IMR-90 (cell line): ENCODE measurements around the gene TNRC6C. TPM values are rescaled to one million over a fixed set of nuclear protein-coding genes. Genes with fewer than 3 reads are reported as not detected.

ENCODE experiments used
- ATAC-seq: fragments of 200-7000 bp; cut with Tn5 transposase; 2 replicates; pipeline ENCODE4 v1.9.1; 2020; ENCODE audit warnings: low read depth, mild to moderate bottlenecking, moderate library complexity
- BruUV-seq: library from RNA; stranded (reverse); fragments of 400-500 nt; replicated peaks from 2 replicates; lab custom pipeline; 2021; lab: Mats Ljungman, UMichigan
- CTCF ChIA-PET: fragments of 300-600 bp; formaldehyde crosslinking; extraction: SDS; loops from one replicate; lab custom pipeline; 2021; ENCODE audit warnings: antibody characterized with exemption; lab: Yijun Ruan, JAX
- POLR2A ChIA-PET: fragments of 300-600 bp; sonication (Branson Sonifier 250); formaldehyde crosslinking; loops from one replicate; lab custom pipeline; 2022; ENCODE audit warnings: antibody characterized with exemption; ENCODE audit not compliant: unreplicated experiment; lab: Charles Lee
- DNase-seq: peaks from one replicate; pipeline ENCODE4 v3.0.0; 2013
- H2AFZ ChIP-seq: replicated peaks from 2 replicates; pipeline ENCODE3; 2013; ENCODE audit warnings: low read length, mild to moderate bottlenecking; ENCODE audit not compliant: poor library complexity
- H2AK5ac ChIP-seq: 2 replicates; pipeline ENCODE4 v1.6.1; 2013; ENCODE audit warnings: low read depth, low read length, inconsistent platforms
- H2AK9ac ChIP-seq: replicated peaks from 2 replicates; pipeline ENCODE3; 2013; ENCODE audit warnings: mild to moderate bottlenecking, low read depth, low read length, moderate library complexity; ENCODE audit not compliant: poor library complexity
- H2BK120ac ChIP-seq: 2 replicates; pipeline ENCODE4 v1.6.1; 2013; ENCODE audit warnings: low read depth, low read length, inconsistent platforms
- H2BK15ac ChIP-seq: 3 replicates; pipeline ENCODE4 v1.6.1; 2013; ENCODE audit warnings: low read depth, low read length, inconsistent platforms
- H2BK20ac ChIP-seq: 2 replicates; pipeline ENCODE4 v1.6.1; 2013; ENCODE audit warnings: low read depth, mild to moderate bottlenecking, inconsistent platforms, low read length, moderate library complexity
- H2BK5ac ChIP-seq: 2 replicates; pipeline ENCODE4 v1.6.1; 2013; ENCODE audit warnings: mild to moderate bottlenecking, low read depth, low read length, inconsistent platforms; ENCODE audit not compliant: poor library complexity, severe bottlenecking
- H3K14ac ChIP-seq: replicated peaks from 2 replicates; pipeline ENCODE4 v1.6.1; 2013; ENCODE audit warnings: low read depth, low read length, inconsistent platforms
- H3K18ac ChIP-seq: 2 replicates; pipeline ENCODE4 v1.6.1; 2013; ENCODE audit warnings: low read depth, low read length, control low read depth
- H3K23ac ChIP-seq: 2 replicates; pipeline ENCODE4 v1.6.1; 2013; ENCODE audit warnings: low read depth, low read length, inconsistent platforms
- H3K27ac ChIP-seq: 2 replicates; pipeline ENCODE4 v1.5.1; 2013; ENCODE audit warnings: mild to moderate bottlenecking, control low read depth, low read length; ENCODE audit not compliant: insufficient read depth
- H3K27me3 ChIP-seq: 2 replicates; pipeline ENCODE4 v1.6.1; 2013; ENCODE audit warnings: low read length; ENCODE audit not compliant: control insufficient read depth, insufficient read depth
- H3K36me3 ChIP-seq: 2 replicates; pipeline ENCODE4 v1.6.1; 2013; ENCODE audit warnings: low read length, mixed read lengths; ENCODE audit not compliant: control insufficient read depth, insufficient read depth
- H3K4ac ChIP-seq: 2 replicates; pipeline ENCODE4 v1.6.1; 2013; ENCODE audit warnings: low read depth, low read length, inconsistent platforms
- H3K4me1 ChIP-seq: 2 replicates; pipeline ENCODE4 v1.6.1; 2013; ENCODE audit warnings: low read length, mixed read lengths; ENCODE audit not compliant: control insufficient read depth, insufficient read depth
- H3K4me2 ChIP-seq: 2 replicates; pipeline ENCODE4 v1.6.1; 2013; ENCODE audit warnings: low read depth, mild to moderate bottlenecking, control low read depth, low read length, moderate library complexity
- H3K4me3 ChIP-seq: 2 replicates; pipeline ENCODE4 v1.5.1; 2013; ENCODE audit warnings: low read depth, mild to moderate bottlenecking, control low read depth, low read length, moderate library complexity; ENCODE audit not compliant: insufficient read depth
- H3K56ac ChIP-seq: 2 replicates; pipeline ENCODE4 v1.6.1; 2013; ENCODE audit warnings: low read length, inconsistent platforms; ENCODE audit not compliant: insufficient read depth; ENCODE audit errors: extremely low read depth
- H3K79me1 ChIP-seq, 2 experiments: 2 replicates each; pipeline ENCODE4 v1.6.1; 2013; ENCODE audit warnings: low read length in 2 of 2, inconsistent platforms in 1 of 2, low read depth in 1 of 2
- H3K9ac ChIP-seq: 2 replicates; pipeline ENCODE4 v1.6.1; 2013; ENCODE audit warnings: low read depth, low read length, control low read depth
- H3K9me1 ChIP-seq: 2 replicates; pipeline ENCODE4 v1.6.1; 2013; ENCODE audit warnings: low read length, inconsistent platforms; ENCODE audit not compliant: insufficient read depth
- H3K9me3 ChIP-seq: 2 replicates; pipeline ENCODE4 v1.6.1; 2013; ENCODE audit warnings: low read length; ENCODE audit not compliant: control insufficient read depth, insufficient read depth
- H4K20me1 ChIP-seq: 2 replicates; pipeline ENCODE4 v1.6.1; 2013; ENCODE audit warnings: low read length, inconsistent platforms; ENCODE audit not compliant: insufficient read depth
- H4K5ac ChIP-seq: 2 replicates; pipeline ENCODE4 v1.6.1; 2013; ENCODE audit warnings: mild to moderate bottlenecking, low read depth, low read length, control low read depth
- H4K8ac ChIP-seq, 2 experiments: 2 replicates each; pipeline ENCODE4 v1.6.1; 2013; ENCODE audit warnings: low read depth in 2 of 2, low read length in 2 of 2, control low read depth in 1 of 2, inconsistent platforms in 1 of 2
- H4K91ac ChIP-seq: 2 replicates; pipeline ENCODE4 v1.6.1; 2013; ENCODE audit warnings: low read depth, low read length, inconsistent platforms; ENCODE audit not compliant: insufficient read depth
- BHLHE40 ChIP-seq: fragments of 150-350 bp; IDR thresholded peaks from 2 replicates; pipeline ENCODE4 v1.6.1; 2016; ENCODE audit warnings: mild to moderate bottlenecking, low read depth, low read length
- CHD1 ChIP-seq: IDR thresholded peaks from 2 replicates; pipeline ENCODE4 v1.6.1; 2012; ENCODE audit warnings: low read depth, low read length, improper control_type of control experiment
- FOS ChIP-seq: fragments of 150-350 bp; IDR thresholded peaks from 2 replicates; pipeline ENCODE4 v1.6.1; 2016; ENCODE audit warnings: low read depth, low read length
- MAFK ChIP-seq: IDR thresholded peaks from 2 replicates; pipeline ENCODE4 v1.6.1; 2012; ENCODE audit warnings: low read depth, low read length, improper control_type of control experiment
- MAZ ChIP-seq: IDR thresholded peaks from 2 replicates; pipeline ENCODE4 v1.6.1; 2012; ENCODE audit warnings: low read depth, mild to moderate bottlenecking, low read length, improper control_type of control experiment, moderate library complexity, borderline replicate concordance
- MXI1 ChIP-seq: IDR thresholded peaks from 2 replicates; pipeline ENCODE4 v1.6.1; 2012; ENCODE audit warnings: low read depth, mild to moderate bottlenecking, low read length, moderate library complexity, borderline replicate concordance
- POLR2A ChIP-seq: IDR thresholded peaks from 2 replicates; pipeline ENCODE4 v1.6.1; 2012; ENCODE audit warnings: mild to moderate bottlenecking, low read depth, low read length
- RAD21 ChIP-seq: IDR thresholded peaks from 2 replicates; pipeline ENCODE4 v1.6.1; 2012; ENCODE audit warnings: low read length, improper control_type of control experiment
- RCOR1 ChIP-seq: IDR thresholded peaks from 2 replicates; pipeline ENCODE4 v1.6.1; 2012; ENCODE audit warnings: mild to moderate bottlenecking, low read length, improper control_type of control experiment; ENCODE audit not compliant: insufficient replicate concordance
- RFX5 ChIP-seq: IDR thresholded peaks from 2 replicates; pipeline ENCODE4 v1.8.0; 2012; ENCODE audit warnings: low read depth, mild to moderate bottlenecking, low read length, moderate library complexity
- SMC3 ChIP-seq: fragments of 150-350 bp; IDR thresholded peaks from 2 replicates; pipeline ENCODE4 v1.6.1; 2016; ENCODE audit warnings: low read depth, mild to moderate bottlenecking, antibody characterized with exemption, low read length, moderate library complexity
- WGBS, 2 experiments: methylation state at CpG; one replicate each; pipeline versions ENCODE4 v1.1.5 to v1.1.7; 2013; ENCODE audit warnings: missing lambda C conversion rate in 2 of 2; ENCODE audit not compliant: insufficient read length in 1 of 2; ENCODE audit errors: extremely low coverage in 2 of 2; 5-methylcytosine and 5-hydroxymethylcytosine counted together
- dilution Hi-C: fragments of 300-500 bp; cut with HindIII; formaldehyde crosslinking; loops from one replicate; pipeline ENCODE4 v1.14.3; 2018; ENCODE audit warnings: low sequenced_read_pairs; ENCODE audit not compliant: unreplicated experiment
- in situ Hi-C: fragments of 300-500 bp; cut with MboI; formaldehyde crosslinking; loops from 3 replicates; pipeline ENCODE4 v1.14.3; 2019; ENCODE audit warnings: low sequenced_read_pairs, inconsistent platforms, mixed read lengths
- intact Hi-C: fragments of 100-400 bp; cut with micrococcal nuclease; formaldehyde crosslinking; loops from 2 replicates; pipeline ENCODE4 v1.10.0; 2022
- polyA plus RNA-seq, 3 experiments: library from polyadenylated mRNA; depleted of rRNA; stranded (reverse); fragments of >200 nt; gene quantifications; 2 replicates each; pipeline ENCODE4 v1.2.3, GENCODE V29; 2012; ENCODE audit warnings: low replicate concordance in 1 of 3
- total RNA-seq: library from RNA; depleted of rRNA; stranded (reverse); fragments of >200 nt; gene quantifications from 2 replicates; pipeline ENCODE4 v1.2.3, GENCODE V29; 2012
- TF ChIP-seq, protein P1 (sequence below): fragments of 150-350 bp; IDR thresholded peaks from 2 replicates; pipeline ENCODE4 v1.6.1; 2017; ENCODE audit warnings: mild to moderate bottlenecking, antibody characterized with exemption, low read length, low read depth
- TF ChIP-seq, protein P2 (sequence below): conservative IDR thresholded peaks from 2 replicates; pipeline ENCODE4 v1.5.1; 2012; ENCODE audit warnings: mild to moderate bottlenecking, low read depth, low read length, improper control_type of control experiment

The TNRC6C gene
- total and polyA plus RNA-seq, 2 of the 4 experiments (the other 2 are of a cell fraction) = 1.6 to 2.7 TPM

DNA sequence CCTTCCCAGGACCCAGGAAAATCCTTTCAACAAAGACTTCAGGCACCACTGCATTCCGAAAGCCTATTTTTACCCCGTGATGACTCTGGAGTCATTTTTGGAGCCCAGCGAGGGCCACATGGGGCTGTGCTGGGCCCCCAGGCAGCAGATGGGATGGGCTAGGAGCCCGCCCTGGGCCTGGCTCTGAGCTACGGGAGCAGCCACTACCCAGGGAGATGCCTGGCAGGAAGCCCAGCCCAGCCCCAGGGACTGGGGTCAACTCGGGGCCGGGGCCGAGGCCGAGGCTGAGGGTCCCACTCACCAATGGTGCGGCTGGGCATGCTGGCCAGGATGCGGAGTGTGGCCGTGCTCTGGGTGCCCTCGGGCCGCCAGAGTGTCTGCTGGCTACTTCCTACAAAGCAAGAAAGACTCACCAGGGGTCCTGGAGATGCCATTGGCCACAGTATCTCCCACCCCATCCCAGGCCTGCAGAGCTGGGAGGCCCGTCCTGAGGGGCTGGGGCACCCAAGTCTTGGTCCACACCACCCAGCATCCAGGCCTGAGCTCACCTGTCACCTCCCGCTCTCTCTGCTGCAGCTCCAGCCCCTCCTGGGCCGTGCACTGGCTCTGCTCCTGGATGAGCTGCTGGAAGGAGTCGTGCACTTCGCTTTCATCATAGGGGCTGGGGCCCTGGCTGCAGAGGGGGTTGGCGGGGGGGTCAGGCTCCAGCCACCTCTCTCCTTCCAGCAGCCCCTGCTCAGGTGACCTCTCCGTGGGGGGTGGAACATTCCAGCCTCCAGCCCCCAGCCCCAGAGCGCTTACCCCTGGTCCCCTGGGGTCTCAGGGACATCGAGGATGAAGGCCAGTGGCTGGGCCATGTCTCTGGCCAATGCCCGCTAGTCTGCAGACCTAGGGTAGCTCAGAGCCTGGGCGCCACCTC lies 167.7 kb downstream of the TNRC6C start (continued):
- TF ChIP-seq FOS (no peak), POLR2A (no peak)

DNA sequence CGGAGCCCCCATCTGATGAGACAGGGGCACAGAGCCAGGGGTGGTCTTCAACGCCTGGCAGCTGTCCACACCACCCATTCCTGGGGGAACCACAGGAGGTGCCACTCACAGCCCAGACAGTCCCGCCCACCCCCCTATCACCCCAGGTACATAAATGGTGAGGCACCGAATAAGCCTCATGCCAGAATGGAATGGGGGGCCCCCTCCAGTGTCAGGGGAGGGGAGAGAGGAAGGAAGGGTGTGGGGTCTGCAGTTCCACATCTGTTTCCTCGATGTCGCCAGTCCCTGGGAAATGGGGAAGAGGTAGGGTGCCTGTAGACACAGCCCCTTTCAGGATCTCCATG lies 168.4 kb downstream of the TNRC6C start:
- no peak for TF ChIP-seq BHLHE40
- TF ChIP-seq FOS = no peak
- TF ChIP-seq CHD1 = no peak
- TF ChIP-seq RFX5 = no peak
- no peak for TF ChIP-seq RAD21
- no peak for TF ChIP-seq SMC3
- TF ChIP-seq, protein P1, sequence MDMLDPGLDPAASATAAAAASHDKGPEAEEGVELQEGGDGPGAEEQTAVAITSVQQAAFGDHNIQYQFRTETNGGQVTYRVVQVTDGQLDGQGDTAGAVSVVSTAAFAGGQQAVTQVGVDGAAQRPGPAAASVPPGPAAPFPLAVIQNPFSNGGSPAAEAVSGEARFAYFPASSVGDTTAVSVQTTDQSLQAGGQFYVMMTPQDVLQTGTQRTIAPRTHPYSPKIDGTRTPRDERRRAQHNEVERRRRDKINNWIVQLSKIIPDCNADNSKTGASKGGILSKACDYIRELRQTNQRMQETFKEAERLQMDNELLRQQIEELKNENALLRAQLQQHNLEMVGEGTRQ = no peak
- no peak for TF ChIP-seq RCOR1
- TF ChIP-seq MAFK = no peak
- TF ChIP-seq MXI1 = no peak
- TF ChIP-seq, protein P2, sequence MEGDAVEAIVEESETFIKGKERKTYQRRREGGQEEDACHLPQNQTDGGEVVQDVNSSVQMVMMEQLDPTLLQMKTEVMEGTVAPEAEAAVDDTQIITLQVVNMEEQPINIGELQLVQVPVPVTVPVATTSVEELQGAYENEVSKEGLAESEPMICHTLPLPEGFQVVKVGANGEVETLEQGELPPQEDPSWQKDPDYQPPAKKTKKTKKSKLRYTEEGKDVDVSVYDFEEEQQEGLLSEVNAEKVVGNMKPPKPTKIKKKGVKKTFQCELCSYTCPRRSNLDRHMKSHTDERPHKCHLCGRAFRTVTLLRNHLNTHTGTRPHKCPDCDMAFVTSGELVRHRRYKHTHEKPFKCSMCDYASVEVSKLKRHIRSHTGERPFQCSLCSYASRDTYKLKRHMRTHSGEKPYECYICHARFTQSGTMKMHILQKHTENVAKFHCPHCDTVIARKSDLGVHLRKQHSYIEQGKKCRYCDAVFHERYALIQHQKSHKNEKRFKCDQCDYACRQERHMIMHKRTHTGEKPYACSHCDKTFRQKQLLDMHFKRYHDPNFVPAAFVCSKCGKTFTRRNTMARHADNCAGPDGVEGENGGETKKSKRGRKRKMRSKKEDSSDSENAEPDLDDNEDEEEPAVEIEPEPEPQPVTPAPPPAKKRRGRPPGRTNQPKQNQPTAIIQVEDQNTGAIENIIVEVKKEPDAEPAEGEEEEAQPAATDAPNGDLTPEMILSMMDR = no peak
- no peak for TF ChIP-seq MAZ
- TF ChIP-seq POLR2A = no peak
- no peak overlapping the region for H3K14ac ChIP-seq
- no peak overlapping the region for H2AFZ ChIP-seq
- H3K9ac ChIP-seq = no peak overlapping the region
- H4K20me1 ChIP-seq = no peaks in the 10 kb centered on the region; the same call in 1 of the 2 replicates
- peaks cover 52% of the 10 kb centered on the region for H3K27me3 ChIP-seq
- H3K4ac ChIP-seq = no peak overlapping the region
- POLR2A ChIA-PET = no interaction called here
- in situ Hi-C loops (no loop called here), dilution Hi-C loops (no loop called here), intact Hi-C loops (no loop called here)
- no peak overlapping the region for H2BK5ac ChIP-seq
- H3K9me3 ChIP-seq = no peaks in the 10 kb centered on the region
- H2BK15ac ChIP-seq = no peak overlapping the region
- no TSS peak for BruUV-seq
- no peak overlapping the region for H3K18ac ChIP-seq
- WGBS, 2 experiments = 100% methylated on average over 1 of the region's 6 CpGs; no CpG with 5 or more reads in 1 of the 2 experiments
- H3K4me3 ChIP-seq = no peak overlapping the region
- H4K91ac ChIP-seq = no peak overlapping the region
- H3K9me1 ChIP-seq = no peaks in the 10 kb centered on the region
- no peak overlapping the region for H3K23ac ChIP-seq
- peaks cover 2% of the 10 kb centered on the region; the same call in 1 of the 2 replicates for H3K4me1 ChIP-seq
- H3K27ac ChIP-seq = no peak overlapping the region
- no peak for ATAC-seq
- H3K56ac ChIP-seq = no peak overlapping the region
- no peak overlapping the region for H4K8ac ChIP-seq
- H3K36me3 ChIP-seq = no peaks in the 10 kb centered on the region
- no peak overlapping the region for H2AK5ac ChIP-seq
- no peak overlapping the region for H3K4me2 ChIP-seq
- no peak overlapping the region for H2AK9ac ChIP-seq
- no peak overlapping the region for H4K5ac ChIP-seq
- DNase-seq = no peak
- H3K79me1 ChIP-seq = no peaks in the 10 kb centered on the region
- CTCF ChIA-PET = no interaction called here
- H2BK120ac ChIP-seq = no peak overlapping the region
- no peak overlapping the region for H2BK20ac ChIP-seq
